HCT116 (cell line): ENCODE measurements around the gene CCDC188. TPM values are rescaled to one million over a fixed set of nuclear protein-coding genes. Genes with fewer than 3 reads are reported as not detected.

Source experiments
- ATAC-seq: fragments of 200-7000 bp; cut with Tn5 transposase; 2 replicates; pipeline ENCODE4 v1.9.1; 2020; ENCODE audit warnings: mild to moderate bottlenecking, moderate library complexity
- BruUV-seq: library from RNA; stranded (reverse); fragments of 400-500 nt; replicated peaks from 2 replicates; lab custom pipeline; 2021; lab: Mats Ljungman, UMichigan
- CTCF ChIA-PET: fragments of 300-600 bp; sonication (Branson Sonifier 250); formaldehyde crosslinking; loops from one replicate; lab custom pipeline; 2021; ENCODE audit warnings: antibody characterized with exemption; lab: Charles Lee
- POLR2A ChIA-PET: fragments of 300-600, 350-600 bp; sonication (Branson Sonifier 250); formaldehyde crosslinking; loops from one replicate; lab custom pipeline; 2021; ENCODE audit warnings: antibody characterized with exemption; lab: Charles Lee
- RAD21 ChIA-PET, 2 experiments: fragments of 300-600 bp; sonication (Branson Sonifier 250); formaldehyde crosslinking; loops; one replicate each; lab custom pipeline; 2023; ENCODE audit warnings: low total read pairs in 2 of 2; ENCODE audit not compliant: uncharacterized antibody in 2 of 2, unreplicated experiment in 2 of 2, low non-redundant PET in 1 of 2; lab: Charles Lee
- DNase-seq: peaks from one replicate; pipeline ENCODE4 v3.0.0-alpha.2; 2010; ENCODE audit warnings: low read depth, low spot score
- H2AFZ ChIP-seq: fragments of 200-600 bp; shearing (Covaris generic), sonication (generic); 2 replicates; pipeline ENCODE4 v1.6.1; 2017; ENCODE audit warnings: low read depth, mixed run types, mixed read lengths, antibody characterized with exemption, low read length; ENCODE audit not compliant: poor library complexity, severe bottlenecking
- H3K27ac ChIP-seq: 2 replicates; pipeline ENCODE4 v1.5.1; 2012; ENCODE audit warnings: low read depth, low read length
- H3K27me3 ChIP-seq: fragments of 200-600 bp; sonication (generic); 2 replicates; pipeline ENCODE4 v1.6.1; 2016; ENCODE audit warnings: mixed run types, low read length, mixed read lengths; ENCODE audit not compliant: insufficient read depth
- H3K36me3 ChIP-seq, 2 experiments: fragments of 200-500 bp in 1 of 2; fragments of 200-600 bp in 1 of 2; sonication (Bioruptor generic) in 1 of 2; sonication (generic) in 1 of 2; 2 replicates each; pipeline versions ENCODE4 v1.5.1 to v1.6.1; 2014 to 2016; ENCODE audit warnings: low read length in 2 of 2, inconsistent platforms in 1 of 2, mixed read lengths in 1 of 2, mixed run types in 1 of 2; ENCODE audit not compliant: insufficient read depth in 2 of 2, control insufficient read depth in 1 of 2
- H3K4me1 ChIP-seq, 2 experiments: fragments of 200-600 bp in 1 of 2; sonication (generic) in 1 of 2; 2 replicates each; pipeline versions ENCODE4 v1.5.1 to v1.6.1; 2012 to 2017; ENCODE audit warnings: low read length in 2 of 2, inconsistent platforms in 1 of 2, mild to moderate bottlenecking in 1 of 2, mixed read lengths in 1 of 2, mixed run types in 1 of 2, moderate library complexity in 1 of 2; ENCODE audit not compliant: insufficient read depth in 2 of 2, control insufficient read depth in 1 of 2
- H3K4me2 ChIP-seq: fragments of 200-600 bp; sonication (generic); 2 replicates; pipeline ENCODE4 v1.6.1; 2017; ENCODE audit warnings: mixed run types, low read length, mixed read lengths
- H3K4me3 ChIP-seq, 2 experiments: fragments of 200-600 bp in 1 of 2; sonication (generic) in 1 of 2; replicated peaks in 1 of 2; 2 replicates each; pipeline ENCODE4 v1.5.1; 2011 to 2016; ENCODE audit warnings: low read length in 2 of 2, control low read depth in 1 of 2, low read depth in 1 of 2, mild to moderate bottlenecking in 1 of 2, mixed read lengths in 1 of 2, mixed run types in 1 of 2
- H3K79me2 ChIP-seq: fragments of 200-600 bp; sonication (generic); 2 replicates; pipeline ENCODE4 v1.6.1; 2017; ENCODE audit warnings: mild to moderate bottlenecking, mixed run types, low read length, moderate library complexity, mixed read lengths; ENCODE audit not compliant: insufficient read depth
- H3K9ac ChIP-seq: fragments of 200-600 bp; sonication (generic); 2 replicates; pipeline ENCODE4 v1.6.1; 2016; ENCODE audit warnings: low read length, mixed read lengths
- H3K9me2 ChIP-seq: fragments of 200-600 bp; sonication (generic), shearing (Covaris generic); 2 replicates; pipeline ENCODE4 v1.6.1; 2017; ENCODE audit warnings: mixed run types, mild to moderate bottlenecking, moderate library complexity; ENCODE audit not compliant: insufficient read depth
- H3K9me3 ChIP-seq, 2 experiments: fragments of 200-500 bp in 1 of 2; fragments of 200-600 bp in 1 of 2; sonication (Bioruptor generic) in 1 of 2; sonication (generic) in 1 of 2; 2 replicates each; pipeline ENCODE4 v1.6.1; 2014 to 2017; ENCODE audit warnings: low read length in 2 of 2, mixed read lengths in 2 of 2, inconsistent platforms in 1 of 2, low read depth in 1 of 2, mild to moderate bottlenecking in 1 of 2, mixed run types in 1 of 2, moderate library complexity in 1 of 2; ENCODE audit not compliant: control insufficient read depth in 1 of 2, insufficient read depth in 1 of 2
- H4K20me1 ChIP-seq: fragments of 200-600 bp; sonication (generic), shearing (Covaris generic); 2 replicates; pipeline ENCODE4 v1.6.1; 2017; ENCODE audit warnings: mixed run types, mild to moderate bottlenecking, moderate library complexity; ENCODE audit not compliant: insufficient read depth
- CEBPB ChIP-seq: IDR thresholded peaks from 2 replicates; pipeline ENCODE4 v1.6.1; 2012; ENCODE audit warnings: low read depth
- CTCF ChIP-seq, 3 experiments: fragments of 200-600 bp in 1 of 3; sonication (generic) in 1 of 3; IDR thresholded peaks in 2 of 3; conservative IDR thresholded peaks in 1 of 3; 2 replicates each; pipeline ENCODE4 v1.5.1; 2012 to 2017; ENCODE audit warnings: low read depth in 2 of 3, low read length in 2 of 3, antibody characterized with exemption in 1 of 3, borderline replicate concordance in 1 of 3, control low read depth in 1 of 3, mild to moderate bottlenecking in 1 of 3, mixed read lengths in 1 of 3, mixed run types in 1 of 3, moderate library complexity in 1 of 3; ENCODE audit not compliant: insufficient read depth in 1 of 3
- EGR1 ChIP-seq: IDR thresholded peaks from 2 replicates; pipeline ENCODE4 v1.6.1; 2012; ENCODE audit warnings: low read depth
- RAD21 ChIP-seq: IDR thresholded peaks from 2 replicates; pipeline ENCODE4 v1.6.1; 2012; ENCODE audit warnings: low read depth, mild to moderate bottlenecking
- intact Hi-C: fragments of 100-400 bp; cut with micrococcal nuclease; formaldehyde crosslinking; loops from 2 replicates; pipeline ENCODE4 v1.10.0; 2022
- total RNA-seq: library from RNA; stranded (reverse); gene quantifications from one replicate; pipeline ENCODE4 v1.2.1, GENCODE V29; 2021; ENCODE audit not compliant: unreplicated experiment

Gene CCDC188
- total RNA-seq, 1 experiment from 2014 or later: not detected

DNA sequence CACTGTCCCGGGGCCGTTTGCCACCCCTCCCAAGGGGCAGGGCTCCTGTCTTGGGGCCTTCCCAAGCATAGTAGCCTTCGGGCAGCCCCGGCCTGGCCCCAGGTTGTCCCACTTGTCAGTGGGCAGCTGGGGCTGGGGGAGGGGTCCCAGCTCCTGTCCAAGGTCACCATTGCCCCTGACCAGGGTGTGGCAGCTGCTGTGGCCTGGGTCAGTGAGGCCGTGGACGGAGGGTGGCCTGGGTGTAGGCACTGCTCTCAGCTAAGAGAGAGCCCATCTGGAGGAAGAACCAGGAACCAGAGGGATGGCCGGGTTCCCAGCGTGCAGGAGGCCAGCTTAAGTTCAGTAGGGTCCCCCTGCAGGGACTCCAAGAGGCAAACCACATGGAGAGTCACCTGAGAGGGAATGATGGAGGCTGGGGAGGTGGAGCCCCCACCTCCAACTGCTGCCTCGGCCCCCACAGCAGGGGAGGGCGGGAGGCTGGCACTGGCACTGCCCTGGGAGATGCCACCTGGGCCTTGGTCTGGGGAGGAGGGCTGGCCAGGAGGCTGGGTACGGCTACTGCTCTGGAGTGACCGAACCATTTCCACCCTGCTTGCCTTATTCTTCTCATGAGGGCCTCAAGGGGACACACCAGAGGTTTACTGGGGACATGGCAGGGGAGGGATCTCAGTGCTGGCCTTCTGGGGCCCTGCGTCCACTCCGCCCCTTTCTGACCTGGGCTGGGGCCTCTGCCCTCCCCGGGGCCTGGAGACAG lies 6.8 kb upstream of the CCDC188 start:
- Histone ChIP-seq H3K36me3 (no peaks in the 10 kb centered on the region), H3K9ac (no peak overlapping the region), H4K20me1 (no peaks in the 10 kb centered on the region), H2AFZ (no peak overlapping the region), H3K9me2 (no peaks in the 10 kb centered on the region), H3K4me3 (no peak overlapping the region), H3K27ac (no peak overlapping the region), H3K27me3 (no peaks in the 10 kb centered on the region), H3K4me1 (no peaks in the 10 kb centered on the region), H3K79me2 (no peaks in the 10 kb centered on the region), H3K9me3 (no peaks in the 10 kb centered on the region), H3K4me2 (peak overlapping the region; percentile 43)
- BruUV-seq: no TSS peak
- no peak for DNase-seq
- RAD21 ChIA-PET: interaction anchor here (1.0 to 1.6 kb wide), 6 partner anchors 81 to 134 kb away, joined by 3 to 8 read pairs (median 4); no protein-coding TSS in a partner anchor
- TF ChIP-seq CEBPB: no peak
- intact Hi-C loops: loop anchor here (1.0 to 5.0 kb wide), 3 partner anchors 81 to 300 kb away; no protein-coding TSS in a partner anchor
- CTCF ChIA-PET: interaction anchor here (0.7 to 1.6 kb wide), 9 partner anchors 54 to 299 kb away, joined by 3 to 20 read pairs (median 4); no protein-coding TSS in a partner anchor
- POLR2A ChIA-PET: interaction anchor here (0.9 to 1.4 kb wide), 2 partner anchors 134 to 136 kb away, joined by 3 read pairs; no protein-coding TSS in a partner anchor
- no peak for ATAC-seq

DNA sequence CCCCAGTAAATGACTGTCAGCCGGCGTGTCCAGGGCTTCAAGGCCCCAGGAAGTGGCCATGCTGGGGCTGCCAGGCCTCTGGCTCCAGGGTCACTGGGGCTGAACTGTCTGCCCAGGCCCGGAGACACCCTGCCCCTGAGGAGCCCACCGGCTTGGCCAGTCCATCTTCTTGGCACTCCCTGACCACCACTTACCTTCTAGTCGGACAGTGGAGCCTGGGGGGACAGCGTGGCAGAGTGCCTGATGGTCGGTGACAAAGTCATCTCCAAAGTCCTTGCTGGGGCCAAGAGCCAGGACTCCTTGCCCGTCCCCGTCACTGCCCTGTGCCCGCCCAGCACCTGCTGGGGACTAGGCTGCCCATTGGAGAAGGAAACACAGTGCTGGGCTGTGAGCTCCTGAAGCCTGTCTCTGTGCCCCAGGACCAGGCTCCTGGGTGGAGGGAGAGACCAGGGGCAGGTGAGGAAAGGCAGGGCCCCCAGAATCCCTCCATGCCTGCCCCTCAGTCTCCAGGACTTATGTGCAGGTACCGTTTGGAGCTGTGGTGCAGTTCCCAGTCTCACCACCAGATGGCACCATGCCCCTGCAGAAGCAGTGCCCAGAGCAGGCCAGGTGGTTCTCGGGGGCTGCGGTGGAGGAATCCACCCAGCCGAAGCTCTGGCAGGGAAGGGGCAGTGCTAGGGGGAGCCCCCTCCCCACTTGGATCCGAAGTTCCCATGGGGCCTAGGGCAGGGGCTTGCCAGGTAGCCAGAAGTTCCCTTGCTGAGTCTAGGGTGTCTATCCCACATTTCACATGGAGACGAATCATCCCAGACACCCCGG lies 6.0 kb upstream of the CCDC188 start:
- H3K9me3 ChIP-seq: no peaks in the 10 kb centered on the region
- ChIA-PET RAD21 (interaction anchor here (1.0 to 1.6 kb wide), 6 partner anchors 82 to 135 kb away, joined by 3 to 8 read pairs (median 4); no protein-coding TSS in a partner anchor), POLR2A (interaction anchor here (0.9 to 1.4 kb wide), 2 partner anchors 135 to 137 kb away, joined by 3 read pairs; no protein-coding TSS in a partner anchor), CTCF (interaction anchor here (0.7 to 1.6 kb wide), 9 partner anchors 55 to 299 kb away, joined by 3 to 20 read pairs (median 4); no protein-coding TSS in a partner anchor)
- no peaks in the 10 kb centered on the region for H3K4me1 ChIP-seq
- H3K9ac ChIP-seq: no peak overlapping the region
- H3K27ac ChIP-seq: no peak overlapping the region
- peak; percentile 99 for TF ChIP-seq RAD21
- TF ChIP-seq EGR1: no peak
- TF ChIP-seq CTCF (IDR thresholded peaks at IDR 0.05 in 2 of 3, conservative IDR thresholded peaks at IDR 0.05 in 1 of 3; ENCODE audit: borderline replicate concordance in 1 of 3, insufficient read depth in 1 of 3, low read depth in 2 of 3, low read length in 2 of 3): peak; percentile 94 to 98 (median 98)
- intact Hi-C loops: loop anchor here (1.0 to 5.0 kb wide), 3 partner anchors 81 to 300 kb away; no protein-coding TSS in a partner anchor
- no peaks in the 10 kb centered on the region for H3K79me2 ChIP-seq
- DNase-seq (peak; percentile 52), ATAC-seq (peak; percentile 85)
- no peak overlapping the region for H2AFZ ChIP-seq
- H3K36me3 ChIP-seq: no peaks in the 10 kb centered on the region
- no peaks in the 10 kb centered on the region for H3K9me2 ChIP-seq
- BruUV-seq: no TSS peak
- no peaks in the 10 kb centered on the region for H3K27me3 ChIP-seq
- H3K4me2 ChIP-seq: peak overlapping the region; percentile 43
- no peak overlapping the region for H3K4me3 ChIP-seq
- no peaks in the 10 kb centered on the region for H4K20me1 ChIP-seq
